Measurements from ENCODE around the gene EIF4H.

- no peak for TF ChIP-seq POLR2AphosphoS5 (IDR thresholded peaks at IDR 0.05)
- no peak for TF ChIP-seq POLR2A (IDR thresholded peaks at IDR 0.05)
- TF ChIP-seq CTCF (IDR thresholded peaks at IDR 0.05), result no peak
Measured at GRCh38 chr7:74225400-74225799, 51.2 kb downstream of the EIF4H start.
